SU-DHL-6 (cell line): ENCODE measurements around the gene EPHB1.

ENCODE experiments used
- H2AFZ ChIP-seq: fragments of 200-600 bp; sonication (generic); 2 replicates; pipeline ENCODE4 v1.6.1; 2014; ENCODE audit warnings: low read depth, mild to moderate bottlenecking, moderate library complexity, mixed read lengths, antibody characterized with exemption, low read length; ENCODE audit not compliant: severe bottlenecking
- H3F3A ChIP-seq: fragments of 200-600 bp; shearing (Covaris generic); 2 replicates; pipeline ENCODE4 v1.6.0; 2016; ENCODE audit warnings: antibody characterized with exemption, mild to moderate bottlenecking; ENCODE audit not compliant: insufficient read depth
- H3K27ac ChIP-seq: fragments of 200-600 bp; sonication (generic); 2 replicates; pipeline ENCODE4 v1.5.1; 2016; ENCODE audit warnings: low read depth, mild to moderate bottlenecking, low read length, moderate library complexity, mixed read lengths
- H3K27me3 ChIP-seq: fragments of 200-600 bp; sonication (generic), shearing (Covaris generic); 2 replicates; pipeline ENCODE4 v1.6.0; 2014; ENCODE audit warnings: mild to moderate bottlenecking, low read length
- H3K36me3 ChIP-seq: fragments of 200-600 bp; sonication (generic); 2 replicates; pipeline ENCODE4 v1.6.1; 2014; ENCODE audit warnings: mild to moderate bottlenecking, low read length, mixed read lengths
- H3K4me2 ChIP-seq: fragments of 300-600, 200-600 bp; shearing (Covaris generic), sonication (generic); 2 replicates; pipeline ENCODE4 v1.6.0; 2014; ENCODE audit warnings: low read length, low read depth, mild to moderate bottlenecking; ENCODE audit not compliant: poor library complexity, severe bottlenecking
- H3K4me3 ChIP-seq: fragments of 200-600 bp; sonication (generic); 2 replicates; pipeline ENCODE4 v1.5.1; 2014; ENCODE audit warnings: antibody characterized with exemption, low read length, mild to moderate bottlenecking, mixed read lengths; ENCODE audit not compliant: insufficient read depth, poor library complexity, severe bottlenecking
- H3K79me2 ChIP-seq: fragments of 200-600 bp; sonication (generic); 2 replicates; pipeline ENCODE4 v1.6.1; 2014; ENCODE audit warnings: mild to moderate bottlenecking, low read length, moderate library complexity; ENCODE audit not compliant: insufficient read depth
- H3K9ac ChIP-seq: fragments of 200-600 bp; sonication (generic); 2 replicates; pipeline ENCODE4 v1.7.0; 2014; ENCODE audit warnings: mild to moderate bottlenecking, low read length
- H3K9me2 ChIP-seq: fragments of 200-600 bp; sonication (generic); replicated peaks from 2 replicates; pipeline ENCODE4 v1.6.1; 2014; ENCODE audit warnings: low read length; ENCODE audit not compliant: insufficient read depth
- H3K9me3 ChIP-seq: fragments of 200-600 bp; sonication (generic); 2 replicates; pipeline ENCODE4 v1.6.1; 2014; ENCODE audit warnings: low read length, mixed read lengths; ENCODE audit not compliant: insufficient read depth
- H4K20me1 ChIP-seq: fragments of 200-600 bp; sonication (generic); 2 replicates; pipeline ENCODE4 v1.6.1; 2014; ENCODE audit warnings: low read depth, mild to moderate bottlenecking, antibody characterized with exemption, low read length, moderate library complexity, mixed read lengths
- EZH2phosphoT487 ChIP-seq: fragments of 200-600 bp; sonication (generic), shearing (Covaris generic); conservative IDR thresholded peaks from 2 replicates; pipeline ENCODE4 v1.6.1; 2018; ENCODE audit warnings: mild to moderate bottlenecking, antibody characterized with exemption, low read length, moderate library complexity, mixed read lengths
- TF ChIP-seq, protein P1 (sequence below): fragments of 200-600 bp; sonication (generic); IDR thresholded peaks from one replicate; pipeline ENCODE4 v1.5.1; 2017; ENCODE audit warnings: antibody characterized with exemption, mild to moderate bottlenecking, low read length, moderate library complexity; ENCODE audit not compliant: insufficient read depth, poor library complexity, severe bottlenecking

The EPHB1 gene

DNA sequence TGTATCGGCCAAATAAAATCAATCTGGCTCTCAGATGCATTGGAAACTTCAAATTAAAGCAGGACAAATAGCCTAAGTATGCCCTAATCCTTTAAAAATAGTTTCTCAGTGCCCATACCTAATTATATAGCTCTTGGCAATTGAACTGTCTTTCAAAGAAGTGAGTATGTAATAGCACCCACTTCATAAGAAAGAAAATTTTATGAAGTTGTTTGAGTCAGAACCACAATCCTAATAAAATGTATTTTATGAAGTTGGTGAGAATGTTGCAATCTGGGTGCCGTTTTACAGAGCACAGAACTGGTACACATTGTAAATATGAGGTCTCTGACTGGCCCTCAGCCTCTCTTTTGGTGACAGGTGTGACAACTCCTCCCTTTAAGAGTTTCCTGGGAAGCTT, 45.4 kb downstream of the EPHB1 start:
- Histone ChIP-seq H3K4me2 (no peak overlapping the region), H3K27ac (no peak overlapping the region), H3F3A (no peaks in the 10 kb centered on the region), H3K4me3 (no peak overlapping the region), H3K9me2 (no peaks in the 10 kb centered on the region), H3K9me3 (no peaks in the 10 kb centered on the region), H3K79me2 (no peaks in the 10 kb centered on the region), H3K27me3 (no peaks in the 10 kb centered on the region), H3K36me3 (no peaks in the 10 kb centered on the region), H2AFZ (no peak overlapping the region), H3K9ac (no peak overlapping the region), H4K20me1 (no peaks in the 10 kb centered on the region)
- TF ChIP-seq EZH2phosphoT487, result no peak
- TF ChIP-seq, protein P1, sequence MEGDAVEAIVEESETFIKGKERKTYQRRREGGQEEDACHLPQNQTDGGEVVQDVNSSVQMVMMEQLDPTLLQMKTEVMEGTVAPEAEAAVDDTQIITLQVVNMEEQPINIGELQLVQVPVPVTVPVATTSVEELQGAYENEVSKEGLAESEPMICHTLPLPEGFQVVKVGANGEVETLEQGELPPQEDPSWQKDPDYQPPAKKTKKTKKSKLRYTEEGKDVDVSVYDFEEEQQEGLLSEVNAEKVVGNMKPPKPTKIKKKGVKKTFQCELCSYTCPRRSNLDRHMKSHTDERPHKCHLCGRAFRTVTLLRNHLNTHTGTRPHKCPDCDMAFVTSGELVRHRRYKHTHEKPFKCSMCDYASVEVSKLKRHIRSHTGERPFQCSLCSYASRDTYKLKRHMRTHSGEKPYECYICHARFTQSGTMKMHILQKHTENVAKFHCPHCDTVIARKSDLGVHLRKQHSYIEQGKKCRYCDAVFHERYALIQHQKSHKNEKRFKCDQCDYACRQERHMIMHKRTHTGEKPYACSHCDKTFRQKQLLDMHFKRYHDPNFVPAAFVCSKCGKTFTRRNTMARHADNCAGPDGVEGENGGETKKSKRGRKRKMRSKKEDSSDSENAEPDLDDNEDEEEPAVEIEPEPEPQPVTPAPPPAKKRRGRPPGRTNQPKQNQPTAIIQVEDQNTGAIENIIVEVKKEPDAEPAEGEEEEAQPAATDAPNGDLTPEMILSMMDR, result no peak

DNA sequence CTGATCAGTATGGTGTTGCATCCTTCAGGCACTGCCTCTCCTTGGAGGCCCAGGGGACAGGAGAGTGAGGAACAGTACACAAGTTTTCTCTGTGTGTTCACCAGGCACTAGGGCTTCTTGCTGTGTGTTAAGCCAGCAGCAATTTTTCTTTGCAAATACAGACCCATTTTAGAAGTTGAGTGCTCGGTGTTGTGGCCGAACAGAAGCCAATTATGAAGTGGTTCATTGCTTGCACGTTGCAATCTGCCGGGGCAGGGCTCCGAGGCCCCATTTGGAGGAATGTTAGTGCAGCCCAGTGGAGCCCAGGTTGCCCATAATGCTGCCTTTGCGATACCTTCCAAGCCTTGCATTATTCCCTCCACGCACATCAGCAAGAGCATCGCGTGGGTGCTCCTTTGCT, 51.0 kb downstream of the EPHB1 start:
- no peak overlapping the region for H2AFZ ChIP-seq
- no peaks in the 10 kb centered on the region for H3K27me3 ChIP-seq
- H3K9ac ChIP-seq, result no peak overlapping the region
- no peak for TF ChIP-seq EZH2phosphoT487
- TF ChIP-seq, protein P1, result no peak
- H3K4me2 ChIP-seq, result no peak overlapping the region
- no peaks in the 10 kb centered on the region for H3F3A ChIP-seq
- no peaks in the 10 kb centered on the region for H3K9me2 ChIP-seq
- no peaks in the 10 kb centered on the region for H3K36me3 ChIP-seq
- H3K9me3 ChIP-seq, result no peaks in the 10 kb centered on the region
- H3K4me3 ChIP-seq, result no peak overlapping the region
- no peaks in the 10 kb centered on the region for H4K20me1 ChIP-seq
- H3K79me2 ChIP-seq, result no peaks in the 10 kb centered on the region
- H3K27ac ChIP-seq, result no peak overlapping the region

DNA sequence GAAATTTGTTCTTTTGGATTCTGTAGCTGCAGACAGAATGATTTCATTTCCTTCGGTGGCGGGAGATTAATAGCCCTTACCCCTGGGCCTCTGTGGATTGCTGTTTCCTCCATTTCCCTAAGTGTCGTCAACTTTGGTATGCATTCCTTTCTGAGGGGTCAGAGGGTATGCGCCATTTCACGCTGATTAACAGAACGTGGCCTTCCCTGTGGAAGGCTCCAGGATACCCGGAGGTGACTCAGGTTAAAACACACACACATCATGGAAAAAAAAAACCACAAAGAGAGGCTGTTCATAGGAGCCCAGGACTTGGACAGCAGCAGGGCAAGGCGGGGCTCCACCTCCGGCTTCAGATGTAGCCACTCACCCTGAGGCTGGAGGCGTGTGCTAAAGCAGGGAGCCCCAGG, 51.9 kb downstream of the EPHB1 start:
- no peak overlapping the region for H3K9ac ChIP-seq
- H3K79me2 ChIP-seq, result no peaks in the 10 kb centered on the region
- no peaks in the 10 kb centered on the region for H3F3A ChIP-seq
- H3K27me3 ChIP-seq, result no peaks in the 10 kb centered on the region
- no peaks in the 10 kb centered on the region for H3K9me2 ChIP-seq
- no peak overlapping the region for H3K4me2 ChIP-seq
- no peaks in the 10 kb centered on the region for H3K36me3 ChIP-seq
- TF ChIP-seq, protein P1, result no peak
- TF ChIP-seq EZH2phosphoT487, result no peak
- H2AFZ ChIP-seq, result no peak overlapping the region
- H3K4me3 ChIP-seq, result no peak overlapping the region
- no peak overlapping the region for H3K27ac ChIP-seq
- H3K9me3 ChIP-seq, result no peaks in the 10 kb centered on the region
- no peaks in the 10 kb centered on the region for H4K20me1 ChIP-seq

DNA sequence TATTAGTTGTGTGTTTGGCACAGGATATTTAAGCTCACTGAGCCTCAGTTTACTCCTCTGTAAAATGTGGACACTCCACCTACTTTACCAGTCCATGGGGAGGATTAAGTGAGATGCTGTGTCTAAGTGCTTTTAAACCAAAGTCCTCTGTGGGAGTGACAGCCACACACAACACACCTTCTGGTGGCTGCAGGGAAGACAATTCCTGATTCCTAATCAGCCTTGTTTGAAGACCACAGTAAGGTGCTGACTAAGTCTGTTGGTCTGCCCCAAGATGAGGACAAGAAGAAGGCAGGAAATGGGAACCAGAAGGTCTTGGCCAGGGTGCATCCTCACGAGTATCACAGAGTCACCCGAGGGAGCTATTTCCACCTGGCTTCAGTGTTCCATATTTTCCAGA, 52.3 kb downstream of the EPHB1 start:
- Histone ChIP-seq H2AFZ (no peak overlapping the region), H3K79me2 (no peaks in the 10 kb centered on the region)

More for the DNA sequence above, 52.3 kb downstream of the EPHB1 start:
- Histone ChIP-seq H3K4me3 (no peak overlapping the region), H3K27ac (no peak overlapping the region), H3K36me3 (no peaks in the 10 kb centered on the region), H3K9ac (no peak overlapping the region), H3K9me2 (no peaks in the 10 kb centered on the region), H3F3A (no peaks in the 10 kb centered on the region), H3K9me3 (no peaks in the 10 kb centered on the region), H3K4me2 (no peak overlapping the region), H4K20me1 (no peaks in the 10 kb centered on the region), H3K27me3 (no peaks in the 10 kb centered on the region)
- no peak for TF ChIP-seq EZH2phosphoT487
- TF ChIP-seq, protein P1, result no peak
